Central memory CD8-positive, alpha-beta T cell (primary cell): ENCODE results near the gene HDAC9.

Source experiments
- ATAC-seq: fragments of 150-1000 bp; cut with Tn5 transposase; replicated peaks from 2 replicates; pipeline ENCODE4 v1.10.0; 2022; ENCODE audit warnings: mild to moderate bottlenecking, moderate FRiP score, moderate number of reproducible peaks; ENCODE audit not compliant: poor library complexity, severe bottlenecking; ENCODE audit errors: extremely low read depth
- DNase-seq, 2 donors: peaks; one replicate each; pipeline ENCODE4 v3.0.0; 2021; ENCODE audit warnings: low spot score in 2 of 2
- H3K27ac Mint-ChIP-seq: one replicate; pipeline ENCODE4 v1.8.0; 2022; ENCODE audit warnings: low read depth, mild to moderate bottlenecking, moderate library complexity, mixed read lengths
- H3K27me3 Mint-ChIP-seq: one replicate; pipeline ENCODE4 v1.8.0; 2022; ENCODE audit warnings: mixed read lengths
- H3K36me3 Mint-ChIP-seq: one replicate; pipeline ENCODE4 v1.8.0; 2022; ENCODE audit warnings: mild to moderate bottlenecking, moderate library complexity, mixed read lengths; ENCODE audit not compliant: insufficient read depth
- H3K4me1 Mint-ChIP-seq: one replicate; pipeline ENCODE4 v1.8.0; 2022; ENCODE audit warnings: mixed read lengths
- H3K4me3 Mint-ChIP-seq: one replicate; pipeline ENCODE4 v1.8.0; 2022; ENCODE audit warnings: mild to moderate bottlenecking, moderate library complexity, mixed read lengths
- H3K9me3 Mint-ChIP-seq: one replicate; pipeline ENCODE4 v1.8.0; 2022; ENCODE audit warnings: mixed read lengths

The HDAC9 gene

DNA sequence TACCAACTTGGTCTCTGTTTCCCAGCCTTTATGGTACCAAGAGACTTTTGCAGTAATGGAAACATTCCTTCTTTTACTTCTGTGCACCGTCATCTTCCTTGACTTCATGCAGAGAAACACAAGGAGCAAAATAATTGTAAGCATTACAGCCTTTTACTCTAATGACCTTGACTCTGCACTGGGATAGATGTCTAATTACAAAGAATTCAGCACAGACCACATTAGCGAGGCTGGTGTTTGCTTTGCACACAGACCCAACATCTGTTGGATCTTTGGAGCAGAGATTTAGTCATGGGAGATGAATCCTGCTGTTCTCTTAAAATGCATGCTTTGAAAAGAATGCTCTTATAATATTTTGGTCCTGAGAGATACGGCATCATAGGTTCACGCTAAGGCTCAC lies 360.2 kb downstream of the HDAC9 start:
- H3K4me1 Mint-ChIP-seq = no peaks in the 10 kb centered on the region

GRCh38 chr7:18858232-18858631 lies 362.7 kb downstream of the HDAC9 start:
- Mint-ChIP-seq H3K4me1 (no peaks in the 10 kb centered on the region), H3K4me3 (no peak overlapping the region), H3K27ac (no peak overlapping the region), H3K9me3 (peaks cover 8% of the 10 kb centered on the region), H3K27me3 (no peaks in the 10 kb centered on the region), H3K36me3 (no peaks in the 10 kb centered on the region)
- ATAC-seq (no peak), DNase-seq (no peak)

More for the DNA sequence above, 360.2 kb downstream of the HDAC9 start:
- ATAC-seq (no peak), DNase-seq (no peak)
- Mint-ChIP-seq H3K9me3 (peaks cover 6% of the 10 kb centered on the region), H3K27me3 (no peaks in the 10 kb centered on the region), H3K36me3 (no peaks in the 10 kb centered on the region), H3K27ac (no peak overlapping the region), H3K4me3 (no peak overlapping the region)

DNA sequence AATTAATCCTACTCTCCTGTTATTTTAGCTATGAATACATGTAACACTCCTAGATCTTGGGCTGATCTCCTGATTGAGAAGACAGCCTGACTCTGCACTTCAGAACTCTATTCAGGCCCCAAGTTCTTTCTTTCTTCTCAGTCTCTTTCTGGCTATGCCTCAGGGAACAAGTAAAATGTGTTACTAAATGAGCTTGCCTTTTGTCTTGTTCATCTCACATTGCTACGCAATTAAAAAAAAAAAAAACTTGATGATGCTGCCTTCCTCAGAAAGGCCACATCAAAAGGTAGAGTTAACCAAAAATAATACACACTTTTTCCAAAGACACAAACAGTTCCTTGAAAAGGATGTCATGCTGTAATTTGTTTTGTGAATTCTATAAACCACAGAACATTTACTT lies 363.8 kb downstream of the HDAC9 start:
- ATAC-seq (no peak), DNase-seq (no peak)
- H3K27ac Mint-ChIP-seq = no peak overlapping the region
- H3K4me1 Mint-ChIP-seq = no peaks in the 10 kb centered on the region
- H3K27me3 Mint-ChIP-seq = no peaks in the 10 kb centered on the region
- peaks cover 16% of the 10 kb centered on the region for H3K9me3 Mint-ChIP-seq
- no peaks in the 10 kb centered on the region for H3K36me3 Mint-ChIP-seq
- no peak overlapping the region for H3K4me3 Mint-ChIP-seq

DNA sequence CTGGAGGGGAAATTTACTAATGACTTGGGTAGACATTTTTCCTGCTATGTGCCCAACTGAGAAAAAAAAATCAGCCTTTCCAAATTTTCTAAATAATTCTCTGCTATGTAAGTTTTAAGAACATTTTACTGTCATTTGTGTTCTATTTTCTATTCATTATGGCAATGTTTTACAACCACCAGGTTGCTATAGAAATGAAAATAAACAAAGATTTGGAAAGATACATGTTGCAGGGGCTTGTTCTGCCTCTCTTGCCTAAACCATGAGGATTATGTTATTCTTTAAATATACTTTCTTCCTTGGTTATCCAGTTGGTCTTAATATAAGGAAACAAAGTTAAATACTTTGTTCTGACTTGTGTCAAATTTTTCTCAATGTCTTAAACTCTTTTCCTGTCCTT lies 364.7 kb downstream of the HDAC9 start:
- Mint-ChIP-seq H3K27ac (no peak overlapping the region), H3K9me3 (peaks cover 19% of the 10 kb centered on the region), H3K4me3 (no peak overlapping the region), H3K36me3 (no peaks in the 10 kb centered on the region), H3K27me3 (no peaks in the 10 kb centered on the region), H3K4me1 (no peaks in the 10 kb centered on the region)
- ATAC-seq = no peak
- no peak for DNase-seq

- Mint-ChIP-seq H3K36me3 (no peaks in the 10 kb centered on the region), H3K4me1 (no peaks in the 10 kb centered on the region), H3K9me3 (peaks cover 19% of the 10 kb centered on the region), H3K4me3 (no peak overlapping the region), H3K27me3 (no peaks in the 10 kb centered on the region), H3K27ac (no peak overlapping the region)
- DNase-seq = no peak
- ATAC-seq = no peak
Measured at GRCh38 chr7:18861514-18862118, 366.1 kb downstream of the HDAC9 start.

DNA sequence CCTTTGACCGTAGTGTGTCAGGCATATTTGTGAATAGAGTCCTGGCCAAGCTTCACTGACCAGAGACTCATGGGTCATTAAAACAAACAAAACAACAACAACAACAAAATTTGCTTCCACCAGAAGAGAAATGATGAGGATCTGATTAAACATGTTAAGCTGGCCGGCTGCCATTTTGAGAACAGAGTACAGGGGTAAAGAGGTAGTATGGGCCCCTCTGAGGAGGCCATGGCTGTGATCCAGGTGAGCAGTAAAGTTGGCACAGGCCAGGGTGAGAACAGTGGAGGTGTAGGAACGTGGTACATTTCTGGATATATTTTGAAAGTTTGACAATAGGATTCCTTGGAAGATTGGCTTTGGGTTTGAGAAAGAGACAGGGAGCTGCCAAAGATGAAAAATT lies 369.4 kb downstream of the HDAC9 start:
- DNase-seq = no peak
- Mint-ChIP-seq H3K4me1 (no peaks in the 10 kb centered on the region), H3K27ac (no peak overlapping the region), H3K4me3 (no peak overlapping the region), H3K9me3 (peaks cover 25% of the 10 kb centered on the region), H3K27me3 (no peaks in the 10 kb centered on the region), H3K36me3 (no peaks in the 10 kb centered on the region)
- no peak for ATAC-seq

DNA sequence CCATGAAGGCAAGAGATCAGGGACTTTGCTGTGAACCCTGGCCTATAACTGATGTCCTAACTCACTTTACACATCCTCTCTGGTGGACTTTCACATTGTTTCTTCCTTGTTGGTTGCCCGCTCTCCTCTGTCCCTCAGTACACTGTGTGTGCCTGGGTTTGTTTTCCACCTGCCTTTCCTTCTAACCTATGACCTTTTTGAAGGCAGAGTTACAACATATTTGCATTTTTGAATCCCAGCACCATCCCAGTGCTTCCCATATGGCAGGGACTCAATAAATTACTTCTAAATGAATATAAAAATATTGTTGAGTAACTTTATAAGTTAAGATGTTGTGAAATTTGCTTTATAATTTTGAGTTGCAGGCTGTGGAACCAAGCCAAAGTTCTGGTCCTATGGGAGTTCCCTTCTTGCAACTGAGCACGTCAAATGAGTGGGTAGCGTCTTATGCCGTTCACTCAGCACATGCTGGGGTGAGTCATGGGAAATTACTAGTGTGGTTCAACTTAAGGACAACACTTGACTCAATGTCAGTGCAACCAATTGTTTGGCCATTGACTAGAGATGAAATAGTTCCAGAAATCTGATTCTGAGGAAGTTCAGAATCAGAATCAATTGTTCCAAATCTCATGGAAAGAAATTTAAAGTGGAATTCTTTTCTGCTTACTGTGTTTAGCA lies 370.9 kb downstream of the HDAC9 start:
- H3K27ac Mint-ChIP-seq = no peak overlapping the region
- H3K4me1 Mint-ChIP-seq = no peaks in the 10 kb centered on the region
- H3K36me3 Mint-ChIP-seq = no peaks in the 10 kb centered on the region
- ATAC-seq = no peak
- peaks cover 30% of the 10 kb centered on the region for H3K9me3 Mint-ChIP-seq
- H3K27me3 Mint-ChIP-seq = no peaks in the 10 kb centered on the region
- no peak overlapping the region for H3K4me3 Mint-ChIP-seq
- DNase-seq = no peak

DNA sequence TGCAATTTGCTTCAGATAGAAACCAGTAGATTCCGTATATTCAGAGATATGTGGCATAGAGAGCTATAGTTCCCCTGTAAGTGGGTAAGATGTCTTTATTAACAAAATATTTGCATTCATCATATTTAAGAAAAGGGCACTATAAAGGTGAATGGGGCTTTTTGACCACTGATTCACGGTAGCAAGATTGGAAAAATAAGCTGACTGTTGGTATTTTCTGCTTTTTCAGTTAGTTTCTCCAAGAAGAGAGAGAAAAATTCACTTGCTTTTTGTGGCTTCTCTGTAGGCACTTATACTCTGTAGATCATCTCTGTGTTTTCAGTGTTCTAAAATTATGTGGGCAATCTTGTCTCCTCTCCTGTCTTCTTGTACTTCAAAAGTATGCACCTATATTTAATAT lies 376.8 kb downstream of the HDAC9 start:
- H3K9me3 Mint-ChIP-seq = peaks cover 11% of the 10 kb centered on the region
- ATAC-seq = no peak
- H3K27me3 Mint-ChIP-seq = no peaks in the 10 kb centered on the region
- no peaks in the 10 kb centered on the region for H3K4me1 Mint-ChIP-seq
- H3K36me3 Mint-ChIP-seq = no peaks in the 10 kb centered on the region
- no peak overlapping the region for H3K27ac Mint-ChIP-seq
- H3K4me3 Mint-ChIP-seq = no peak overlapping the region
- no peak for DNase-seq

GRCh38 chr7:18873734-18874336 lies 378.3 kb downstream of the HDAC9 start:
- H3K4me1 Mint-ChIP-seq = no peaks in the 10 kb centered on the region
- ATAC-seq (no peak), DNase-seq (no peak)
- peaks cover 5% of the 10 kb centered on the region for H3K9me3 Mint-ChIP-seq
- no peak overlapping the region for H3K27ac Mint-ChIP-seq
- H3K36me3 Mint-ChIP-seq = no peaks in the 10 kb centered on the region
- H3K27me3 Mint-ChIP-seq = no peaks in the 10 kb centered on the region
- H3K4me3 Mint-ChIP-seq = no peak overlapping the region

DNA sequence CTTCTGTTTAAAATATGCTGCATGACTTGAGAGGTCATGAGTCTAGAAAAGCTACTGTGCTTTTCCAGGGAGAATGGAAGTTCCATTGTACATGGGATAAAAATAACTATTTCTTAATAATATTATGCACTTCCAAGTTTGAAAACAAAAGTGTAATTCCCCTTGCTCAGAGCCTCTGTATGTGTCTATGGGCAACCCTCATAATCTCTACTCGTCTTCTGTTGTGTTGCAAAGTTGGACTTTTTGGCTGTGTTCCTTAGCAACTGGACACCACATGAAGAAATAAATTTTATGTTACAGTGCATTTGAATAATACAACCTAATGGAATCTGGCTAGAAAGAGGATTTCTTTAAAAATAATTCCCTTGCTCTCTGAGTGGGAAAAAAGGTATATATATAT lies 379.3 kb downstream of the HDAC9 start:
- DNase-seq = no peak
- Mint-ChIP-seq H3K4me1 (no peaks in the 10 kb centered on the region), H3K27me3 (no peaks in the 10 kb centered on the region), H3K4me3 (no peak overlapping the region), H3K27ac (no peak overlapping the region), H3K9me3 (peaks cover 5% of the 10 kb centered on the region), H3K36me3 (peaks cover 2% of the 10 kb centered on the region)
- ATAC-seq = no peak

- no peak for DNase-seq
- H3K9me3 Mint-ChIP-seq = no peaks in the 10 kb centered on the region
- H3K27me3 Mint-ChIP-seq = no peaks in the 10 kb centered on the region
- peaks cover 2% of the 10 kb centered on the region for H3K36me3 Mint-ChIP-seq
- no peak for ATAC-seq
- no peak overlapping the region for H3K27ac Mint-ChIP-seq
- no peaks in the 10 kb centered on the region for H3K4me1 Mint-ChIP-seq
- no peak overlapping the region for H3K4me3 Mint-ChIP-seq
Measured at GRCh38 chr7:18877874-18878273, 382.3 kb downstream of the HDAC9 start.

DNA sequence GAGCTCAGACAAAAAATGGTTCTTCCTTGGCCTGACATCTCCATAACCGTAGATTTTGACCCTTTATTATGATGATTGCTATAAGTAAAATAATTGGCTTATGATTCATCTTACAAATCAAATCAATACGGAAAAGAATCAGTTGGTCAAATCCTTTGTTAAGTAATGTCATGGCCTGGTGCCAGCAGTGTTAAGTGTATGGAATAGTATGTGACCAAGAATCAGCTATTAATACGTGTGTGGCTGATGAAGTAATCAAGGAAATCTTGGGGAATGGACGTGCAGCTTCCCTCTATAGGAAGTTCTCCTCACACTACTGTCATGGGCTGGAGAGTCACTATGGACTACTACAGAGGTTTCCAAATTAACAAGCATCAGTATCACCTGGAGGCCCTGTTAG lies 391.3 kb downstream of the HDAC9 start:
- Mint-ChIP-seq H3K9me3 (no peaks in the 10 kb centered on the region), H3K4me1 (no peaks in the 10 kb centered on the region), H3K4me3 (no peak overlapping the region), H3K27me3 (no peaks in the 10 kb centered on the region), H3K27ac (no peak overlapping the region), H3K36me3 (no peaks in the 10 kb centered on the region)
- ATAC-seq = no peak
- DNase-seq = no peak

DNA sequence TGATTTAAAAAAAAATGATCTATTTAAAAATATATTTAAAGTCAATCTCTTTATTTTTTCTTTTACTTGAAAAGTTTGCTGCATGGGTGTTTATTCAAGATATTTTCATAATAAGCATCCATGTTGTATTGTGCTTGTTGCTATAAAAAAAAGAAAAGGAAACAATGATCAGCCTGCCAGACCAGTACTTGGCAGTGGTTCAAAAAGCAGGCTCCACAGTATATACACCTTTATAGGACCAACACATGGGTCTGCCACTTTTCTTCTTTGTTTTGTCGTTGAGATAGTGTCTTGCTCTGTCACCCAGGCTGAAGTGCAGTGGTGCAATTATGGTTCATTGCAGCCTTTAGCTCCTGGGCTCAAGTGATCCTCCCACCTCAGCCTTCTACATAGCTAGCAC lies 393.9 kb downstream of the HDAC9 start:
- no peak for DNase-seq
- no peak for ATAC-seq
- H3K4me3 Mint-ChIP-seq = no peak overlapping the region
- no peaks in the 10 kb centered on the region for H3K4me1 Mint-ChIP-seq
- no peaks in the 10 kb centered on the region for H3K9me3 Mint-ChIP-seq
- no peak overlapping the region for H3K27ac Mint-ChIP-seq
- no peaks in the 10 kb centered on the region for H3K36me3 Mint-ChIP-seq
- H3K27me3 Mint-ChIP-seq = no peaks in the 10 kb centered on the region
